ENCODE data around the gene C11orf52. TPM values are rescaled to one million over a fixed set of nuclear protein-coding genes. Genes with fewer than 3 reads are reported as not detected.

C11orf52 gene
- total RNA-seq, 2 donors from 2014 or later: 1.6 to 1.7 TPM

GRCh38 chr11:111910676-111911562 is 7.8 kb upstream of the C11orf52 start:
- no peak for DNase-seq (ENCODE audit: low spot score)
- intact Hi-C loops (cut with DNase I): loop anchor here in 1 of 2 donors (5.0 kb wide), 1 partner anchor 34 kb away; the partner anchor contains the start of genes CFAP68 and FDXACB1

GRCh38 chr11:111911563-111912401 is 6.9 kb upstream of the C11orf52 start, which contains the start of gene CRYAB:
TSS of gene CRYAB (minus strand) at chr11:111911770. CDS start at chr11:111911724, 46 bp downstream.
- peak; percentile 95 for DNase-seq (ENCODE audit: low spot score)
- intact Hi-C loops (cut with DNase I): loop anchor here in 1 of 2 donors (5.0 kb wide), 1 partner anchor 34 kb away; the partner anchor contains the start of genes CFAP68 and FDXACB1

- DNase-seq (ENCODE audit: low spot score): no peak
- intact Hi-C loops (cut with DNase I): loop anchor here in 1 of 2 donors (5.0 kb wide), 1 partner anchor 35 kb away; the partner anchor contains the start of genes CFAP68 and FDXACB1
Measured at GRCh38 chr11:111912535-111912934, 6.2 kb upstream of the C11orf52 start, which contains the start of gene HSPB2. TSS of gene HSPB2 (plus strand) at chr11:111912734. CDS start at chr11:111912830, 96 bp downstream.

GRCh38 chr11:111913031-111913861 is 5.5 kb upstream of the C11orf52 start:
- intact Hi-C loops (cut with DNase I): loop anchor here in 1 of 2 donors (5.0 kb wide), 1 partner anchor 36 kb away; the partner anchor contains the start of genes CFAP68 and FDXACB1
- DNase-seq (ENCODE audit: low spot score): no peak

- DNase-seq (ENCODE audit: low spot score): no peak
Measured at GRCh38 chr11:111913997-111914396, 4.7 kb upstream of the C11orf52 start.

GRCh38 chr11:111916768-111917167 is 1.9 kb upstream of the C11orf52 start:
- intact Hi-C loops (cut with DNase I): no loop called here
- DNase-seq (ENCODE audit: low spot score): no peak

More at GRCh38 chr11:111913997-111914396, 4.7 kb upstream of the C11orf52 start:
- intact Hi-C loops (cut with DNase I): loop anchor here in 1 of 2 donors (5.0 kb wide), 1 partner anchor 37 kb away; the partner anchor contains the start of genes CFAP68 and FDXACB1

GRCh38 chr11:111917312-111917711 is 1.4 kb upstream of the C11orf52 start:
- intact Hi-C loops (cut with DNase I): no loop called here
- DNase-seq (ENCODE audit: low spot score): no peak

GRCh38 chr11:111917788-111918187 is 925 bp upstream of the C11orf52 start:
- DNase-seq (ENCODE audit: low spot score): no peak
- intact Hi-C loops (cut with DNase I): no loop called here

- DNase-seq (ENCODE audit: low spot score): no peak
Measured at GRCh38 chr11:111920908-111921307, 2.2 kb downstream of the C11orf52 start.

GRCh38 chr11:111921541-111922230 is 3.0 kb downstream of the C11orf52 start:
- DNase-seq (ENCODE audit: low spot score): no peak
- intact Hi-C loops (cut with DNase I): no loop called here

More at GRCh38 chr11:111920908-111921307, 2.2 kb downstream of the C11orf52 start:
- intact Hi-C loops (cut with DNase I): no loop called here

GRCh38 chr11:111922803-111923202 is 4.1 kb downstream of the C11orf52 start:
- intact Hi-C loops (cut with DNase I): no loop called here
- no peak for DNase-seq (ENCODE audit: low spot score)

GRCh38 chr11:111923351-111923788 is 4.7 kb downstream of the C11orf52 start:
- DNase-seq (ENCODE audit: low spot score): no peak
- intact Hi-C loops (cut with DNase I): no loop called here

- intact Hi-C loops (cut with DNase I): no loop called here
- no peak for DNase-seq (ENCODE audit: low spot score)
Measured at GRCh38 chr11:111923951-111924350, 5.2 kb downstream of the C11orf52 start.

GRCh38 chr11:111925953-111926352 is 7.2 kb downstream of the C11orf52 start:
- no peak for DNase-seq (ENCODE audit: low spot score)
- intact Hi-C loops (cut with DNase I): no loop called here

- DNase-seq (ENCODE audit: low spot score): peak; percentile 99
- intact Hi-C loops (cut with DNase I): no loop called here
Measured at GRCh38 chr11:111926505-111927391, 8.0 kb downstream of the C11orf52 start.

GRCh38 chr11:111930472-111930871 is 11.8 kb downstream of the C11orf52 start:
- no peak for DNase-seq (ENCODE audit: low spot score)
- intact Hi-C loops (cut with DNase I): loop anchor here in 1 of 2 donors (10.0 kb wide), 1 partner anchor 56 kb away; the partner anchor contains the start of genes ALG9, CFAP68 and FDXACB1

- no peak for DNase-seq (ENCODE audit: low spot score)
- intact Hi-C loops (cut with DNase I): loop anchor here in 1 of 2 donors (10.0 kb wide), 1 partner anchor 58 kb away; the partner anchor contains the start of genes ALG9, CFAP68 and FDXACB1
Measured at GRCh38 chr11:111932611-111932950, 13.9 kb downstream of the C11orf52 start.

All from posterior vena cava (tissue), 2 donors.